Transverse colon (tissue), 4 donors: Measurements from ENCODE around the gene TMEM239. TPM values are rescaled to one million over a fixed set of nuclear protein-coding genes. Genes with fewer than 3 reads are reported as not detected.

Experiments
- DNase-seq: peaks from one replicate; pipeline ENCODE4 v3.0.0-alpha.2; 2019
- H3K27ac ChIP-seq, 4 donors: fragments of 200-600 bp; sonication (generic); 2 replicates each; pipeline ENCODE4 v1.5.1; 2016 to 2018; ENCODE audit warnings: inconsistent platforms in 4 of 4
- H3K27me3 ChIP-seq: fragments of 200-600 bp; sonication (generic); 2 replicates; pipeline ENCODE4 v1.5.1; 2017; ENCODE audit warnings: inconsistent platforms
- H3K36me3 ChIP-seq, 4 donors: fragments of 200-600 bp; sonication (generic); 2 replicates each; pipeline ENCODE4 v1.5.1; 2017 to 2019; ENCODE audit warnings: inconsistent platforms in 4 of 4
- H3K4me1 ChIP-seq, 4 donors: fragments of 200-600 bp; sonication (generic); 2 replicates each; pipeline ENCODE4 v1.5.1; 2017 to 2020; ENCODE audit warnings: inconsistent platforms in 4 of 4
- H3K4me3 ChIP-seq, 4 donors: fragments of 200-600 bp; sonication (generic); 1 replicate in 1 of 4; 2 replicates in 3 of 4; pipeline versions ENCODE4 v1.5.1 to v1.6.1; 2017 to 2019; ENCODE audit warnings: inconsistent platforms in 4 of 4
- H3K9me3 ChIP-seq, 2 donors: fragments of 200-600 bp; sonication (generic); 2 replicates each; pipeline ENCODE4 v1.5.1; 2017 to 2019; ENCODE audit warnings: inconsistent platforms in 2 of 2
- EP300 ChIP-seq: sonication (generic); formaldehyde crosslinking; IDR thresholded peaks from one replicate; pipeline ENCODE4 v1.6.1; 2017; ENCODE audit warnings: antibody characterized with exemption, low read depth
- POLR2A ChIP-seq: fragments of 450-650 bp; IDR thresholded peaks from one replicate; pipeline ENCODE4 v1.6.1; 2016; ENCODE audit warnings: antibody characterized with exemption, mild to moderate bottlenecking, moderate library complexity
- POLR2AphosphoS5 ChIP-seq, 3 donors: sonication (generic); formaldehyde crosslinking; IDR thresholded peaks; one replicate each; pipeline ENCODE4 v1.6.1; 2016; ENCODE audit warnings: antibody characterized with exemption in 3 of 3
- WGBS, 2 donors: methylation state at CpG; one replicate each; pipeline ENCODE4 v1.1.5; 2018; ENCODE audit warnings: low coverage in 1 of 2; 5-methylcytosine and 5-hydroxymethylcytosine counted together
- in situ Hi-C, 4 donors: fragments of 200-750 bp; cut with MboI; loops; one replicate each; pipeline versions ENCODE4 v1.15.0 to v1.15.1; 2017; ENCODE audit warnings: low sequenced_read_pairs in 3 of 4, low pct_ligation_motif_present in 1 of 4, low pct_unique_long_range_greater_than_20kb in 1 of 4
- intact Hi-C: fragments of 100-400 bp; cut with DNase I; formaldehyde crosslinking; loops from one replicate; pipeline ENCODE4 v1.15.1; 2023; ENCODE audit warnings: low total_unique reads
- total RNA-seq, 4 donors: library from RNA; depleted of rRNA; stranded (reverse); fragments of >200 nt; gene quantifications; one replicate each; pipeline ENCODE4 v1.1.0, GENCODE V29; 2016
- TF ChIP-seq, protein P1 (sequence below), 5 experiments: fragments of 200-600 bp in 3 of 5; fragments of 450-650 bp in 2 of 5; sonication (generic) in 3 of 5; IDR thresholded peaks; 1 replicate in 2 of 5; 2 replicates in 3 of 5; pipeline ENCODE4 v1.5.1; 2016 to 2017; ENCODE audit warnings: antibody characterized with exemption in 5 of 5, inconsistent platforms in 3 of 5, mild to moderate bottlenecking in 2 of 5, moderate library complexity in 1 of 5

The TMEM239 gene
- total RNA-seq, 4 donors from 2014 or later = not detected

DNA sequence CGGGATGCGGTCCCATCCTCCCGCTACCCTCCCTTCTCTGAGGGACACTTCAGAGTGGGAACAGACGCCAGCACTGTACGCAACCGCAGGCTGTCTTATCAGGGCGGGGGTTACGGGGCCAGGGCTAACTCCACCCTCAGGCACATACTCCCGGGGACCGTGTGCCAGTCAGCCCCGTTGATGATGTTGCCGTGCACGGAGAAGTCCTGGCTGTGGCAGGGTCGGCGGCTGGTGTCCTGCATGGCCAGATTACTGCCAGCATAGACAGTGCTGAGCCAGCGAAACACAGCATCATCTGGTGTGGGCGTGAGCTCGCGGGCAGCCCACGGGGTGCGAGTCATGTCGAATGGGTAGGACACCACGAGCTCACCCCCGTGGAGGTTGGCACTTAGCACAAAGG lies 20.7 kb upstream of the TMEM239 start:
- Histone ChIP-seq H3K27me3 (peaks cover 38% of the 10 kb centered on the region), H3K9me3 (no peaks in the 10 kb centered on the region), H3K4me1 (peaks cover 0 to 10% (median 7%) of the 10 kb centered on the region in 4 donors), H3K36me3 (no peaks in the 10 kb centered on the region), H3K27ac (no peak overlapping the region), H3K4me3 (no peak overlapping the region)
- in situ Hi-C loops = no loop called here
- DNase-seq = no peak
- intact Hi-C loops = loop anchor here (5.0 to 10.0 kb wide), 2 partner anchors 212 to 651 kb away; no protein-coding TSS in a partner anchor
- WGBS, 2 donors = 74% methylated on average over 24 of the region's 24 CpGs; no CpG with 5 or more reads in 1 of the 2 donors
- no peak for TF ChIP-seq EP300
- TF ChIP-seq, protein P1, sequence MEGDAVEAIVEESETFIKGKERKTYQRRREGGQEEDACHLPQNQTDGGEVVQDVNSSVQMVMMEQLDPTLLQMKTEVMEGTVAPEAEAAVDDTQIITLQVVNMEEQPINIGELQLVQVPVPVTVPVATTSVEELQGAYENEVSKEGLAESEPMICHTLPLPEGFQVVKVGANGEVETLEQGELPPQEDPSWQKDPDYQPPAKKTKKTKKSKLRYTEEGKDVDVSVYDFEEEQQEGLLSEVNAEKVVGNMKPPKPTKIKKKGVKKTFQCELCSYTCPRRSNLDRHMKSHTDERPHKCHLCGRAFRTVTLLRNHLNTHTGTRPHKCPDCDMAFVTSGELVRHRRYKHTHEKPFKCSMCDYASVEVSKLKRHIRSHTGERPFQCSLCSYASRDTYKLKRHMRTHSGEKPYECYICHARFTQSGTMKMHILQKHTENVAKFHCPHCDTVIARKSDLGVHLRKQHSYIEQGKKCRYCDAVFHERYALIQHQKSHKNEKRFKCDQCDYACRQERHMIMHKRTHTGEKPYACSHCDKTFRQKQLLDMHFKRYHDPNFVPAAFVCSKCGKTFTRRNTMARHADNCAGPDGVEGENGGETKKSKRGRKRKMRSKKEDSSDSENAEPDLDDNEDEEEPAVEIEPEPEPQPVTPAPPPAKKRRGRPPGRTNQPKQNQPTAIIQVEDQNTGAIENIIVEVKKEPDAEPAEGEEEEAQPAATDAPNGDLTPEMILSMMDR (IDR thresholded peaks at IDR 0.05) = no peak
- TF ChIP-seq POLR2A = no peak
- TF ChIP-seq POLR2AphosphoS5 (IDR thresholded peaks at IDR 0.05) = no peak

DNA sequence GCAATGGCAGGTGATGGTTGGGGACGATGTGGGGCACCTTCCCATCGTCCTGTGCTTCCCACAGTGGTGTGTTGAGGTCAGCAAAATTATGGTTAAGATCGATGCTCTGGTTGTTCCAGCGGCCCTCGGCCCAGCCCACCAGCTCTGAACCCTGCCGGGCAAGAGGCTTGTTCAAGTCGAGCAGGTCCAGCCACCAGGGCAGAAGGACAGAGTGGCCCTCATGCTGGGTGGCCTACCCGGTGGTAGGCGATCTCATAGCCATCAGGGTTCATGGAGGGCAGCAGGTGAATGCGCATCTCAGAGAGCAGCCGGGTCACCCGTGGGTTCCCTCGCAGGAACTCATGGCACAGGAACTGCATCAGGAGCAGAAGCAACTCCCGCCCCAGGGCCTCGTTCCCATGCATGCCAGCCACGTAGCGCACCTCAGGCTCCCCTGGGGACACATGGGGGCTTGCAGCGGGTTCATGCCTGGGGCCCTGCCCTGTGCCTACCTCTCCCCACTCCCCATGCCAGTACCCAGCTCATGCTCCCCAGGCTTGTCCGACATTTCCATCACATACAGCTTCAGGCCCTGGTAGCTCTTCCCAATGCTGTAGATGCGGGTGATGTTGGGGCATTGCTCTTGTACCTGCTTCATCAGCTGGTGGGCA lies 20.0 kb upstream of the TMEM239 start:
- no peak overlapping the region for H3K4me3 ChIP-seq
- TF ChIP-seq, protein P1 (IDR thresholded peaks at IDR 0.05) = no peak
- H3K27ac ChIP-seq = no peak overlapping the region
- H3K36me3 ChIP-seq = no peaks in the 10 kb centered on the region
- H3K9me3 ChIP-seq = no peaks in the 10 kb centered on the region
- H3K4me1 ChIP-seq = peaks cover 0 to 17% (median 14%) of the 10 kb centered on the region in 4 donors
- DNase-seq = no peak
- in situ Hi-C loops (no loop called here), intact Hi-C loops (loop anchor here (5.0 to 10.0 kb wide), 2 partner anchors 211 to 651 kb away; no protein-coding TSS in a partner anchor)
- peaks cover 45% of the 10 kb centered on the region for H3K27me3 ChIP-seq
- WGBS, 2 donors = 89% methylated on average over 13 of the region's 20 CpGs; no CpG with 5 or more reads in 1 of the 2 donors

DNA sequence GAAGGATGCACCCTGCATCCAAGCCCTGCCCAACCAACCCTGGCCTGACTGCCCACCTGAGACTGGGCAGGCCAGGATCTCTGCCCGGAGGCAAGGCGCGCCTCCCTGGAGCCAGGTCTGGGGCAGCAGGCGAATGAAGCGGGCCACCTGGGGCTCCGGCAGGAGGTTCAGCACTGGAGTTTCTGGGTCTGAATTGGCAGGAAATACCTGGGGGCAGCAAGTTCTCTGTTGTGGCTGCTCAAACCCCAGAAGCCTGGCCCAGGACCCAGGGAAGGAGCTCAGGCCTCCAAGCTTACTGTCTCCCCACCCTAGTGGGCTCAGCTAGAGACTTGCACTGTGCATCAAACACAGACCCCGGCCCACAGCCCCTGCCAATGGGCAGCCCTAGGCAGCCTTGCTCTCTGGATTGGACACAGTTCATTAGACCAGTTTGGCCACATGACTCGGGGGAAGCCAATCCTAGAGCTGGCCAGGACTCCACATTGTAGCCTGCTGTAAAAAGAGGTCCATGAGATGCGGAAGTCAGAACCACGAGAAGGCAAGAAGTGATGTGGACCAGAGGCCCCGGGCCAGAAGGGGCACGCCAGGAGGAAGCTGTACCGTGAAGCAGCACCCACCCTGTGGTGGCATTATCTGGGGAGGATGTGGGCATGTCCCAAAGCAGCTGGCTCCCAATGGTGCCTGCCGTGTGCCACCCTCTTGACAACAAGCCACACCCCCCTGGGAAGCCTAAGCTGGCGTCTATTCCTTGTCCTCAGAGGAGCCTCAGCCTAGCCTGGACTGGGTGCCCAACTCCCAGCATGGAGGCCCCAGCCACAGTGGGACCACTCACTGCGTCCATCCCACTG lies 18.8 kb upstream of the TMEM239 start:
- in situ Hi-C loops = no loop called here

More for the DNA sequence above, 18.8 kb upstream of the TMEM239 start:
- no peak overlapping the region for H3K4me3 ChIP-seq
- no peaks in the 10 kb centered on the region for H3K9me3 ChIP-seq
- no peak for DNase-seq
- TF ChIP-seq EP300 (no peak), POLR2AphosphoS5 (IDR thresholded peaks at IDR 0.05) (no peak), POLR2A (no peak)
- TF ChIP-seq, protein P1 (IDR thresholded peaks at IDR 0.05) = no peak
- peaks cover 51% of the 10 kb centered on the region for H3K27me3 ChIP-seq
- H3K36me3 ChIP-seq = no peaks in the 10 kb centered on the region
- intact Hi-C loops = loop anchor here (5.0 to 10.0 kb wide), 2 partner anchors 210 to 653 kb away; no protein-coding TSS in a partner anchor
- H3K4me1 ChIP-seq = peaks cover 0 to 20% (median 16%) of the 10 kb centered on the region in 4 donors
- H3K27ac ChIP-seq = no peak overlapping the region
- WGBS, 2 donors = 65% methylated on average over 10 of the region's 16 CpGs; no CpG with 5 or more reads in 1 of the 2 donors
